ENCODE measurements around the gene BCKDHB.

- no peak for TF ChIP-seq CTCF (IDR thresholded peaks at IDR 0.05; ENCODE audit: insufficient read depth, low read length)
- TF ChIP-seq POLR2AphosphoS5 (IDR thresholded peaks at IDR 0.05; ENCODE audit: low read depth), result no peak
- TF ChIP-seq GABPA (IDR thresholded peaks at IDR 0.05; ENCODE audit: low read depth), result no peak
- TF ChIP-seq SPI1 (IDR thresholded peaks at IDR 0.05; ENCODE audit: borderline replicate concordance, low read depth), result no peak
Measured at GRCh38 chr6:80336911-80337310, 230.4 kb downstream of the BCKDHB start.

All from HL-60 (cell line).